ENCODE measurements around the gene PLTP.

DNA sequence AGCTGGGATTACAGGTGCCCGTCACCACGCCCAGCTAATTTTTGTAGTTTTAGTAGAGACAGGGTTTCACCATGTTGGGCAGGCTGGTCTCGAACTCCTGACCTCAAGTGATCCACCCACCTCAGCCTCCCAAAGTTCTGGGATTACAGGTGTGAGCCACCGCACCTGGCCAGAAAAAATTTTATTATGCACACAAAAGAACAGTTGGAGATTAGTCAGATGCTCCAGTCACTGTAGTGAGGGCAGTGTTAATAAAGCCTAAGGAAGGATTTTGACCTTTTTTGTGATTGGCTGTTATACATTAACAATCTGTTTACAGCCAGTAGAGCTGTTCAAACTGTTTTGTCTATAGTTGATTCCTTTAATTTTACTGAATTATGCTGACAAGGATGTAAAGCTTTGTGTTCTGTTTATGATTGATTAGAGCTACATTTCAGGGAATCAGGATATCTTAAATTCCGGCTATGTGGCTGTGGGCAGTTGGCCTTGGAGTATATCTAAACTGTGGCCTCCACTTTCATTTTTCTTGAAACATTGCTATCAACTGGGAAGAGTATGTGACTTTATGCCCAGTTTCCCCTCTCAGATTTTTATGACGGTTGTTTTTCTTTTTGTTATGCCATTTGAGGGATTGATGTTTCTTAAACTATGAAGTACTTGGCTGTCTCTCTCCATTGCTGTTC is 44.7 kb downstream of the PLTP start:
- no peak for TF ChIP-seq CTCF (IDR thresholded peaks at IDR 0.05)
- no peak for TF ChIP-seq POLR2A (IDR thresholded peaks at IDR 0.05)
